ENCODE results near the gene GLI3.

GLI3 gene

GRCh38 chr7:42103020-42103419 is 134.0 kb downstream of the GLI3 start:
- H2AFZ ChIP-seq (ENCODE audit: low read depth, low read length), result no peak overlapping the region
- ATAC-seq (ENCODE audit: insufficient read depth, low read depth), result no peak
- H3K36me3 ChIP-seq (ENCODE audit: insufficient read depth, low read length), result peaks cover 8% of the 10 kb centered on the region; the same call in 1 of the 2 replicates
- TF ChIP-seq CTCF (IDR thresholded peaks at IDR 0.05; ENCODE audit: borderline replicate concordance, extremely low read depth, low read length, poor library complexity, severe bottlenecking) (no peak), EZH2 (IDR thresholded peaks at IDR 0.05; ENCODE audit: borderline replicate concordance, low read depth, low read length, severe bottlenecking) (no peak)
- no peaks in the 10 kb centered on the region for H3K9me3 ChIP-seq (ENCODE audit: insufficient read depth, low read length, severe bottlenecking)
- no peaks in the 10 kb centered on the region for H3K27me3 ChIP-seq (ENCODE audit: insufficient read depth, low read length, poor library complexity)
- no peak overlapping the region for H3K4me3 ChIP-seq (ENCODE audit: low read depth in 1 of 2, low read length in 2 of 2)
- H3K9ac ChIP-seq (ENCODE audit: low read depth, low read length), result no peak overlapping the region
- no peaks in the 10 kb centered on the region for H3K4me1 ChIP-seq (ENCODE audit: insufficient read depth, low read length)
- H3K4me2 ChIP-seq (ENCODE audit: insufficient read depth, low read length), result no peak overlapping the region
- H3K79me2 ChIP-seq (ENCODE audit: insufficient read depth, low read length), result no peaks in the 10 kb centered on the region
- no peak overlapping the region for H3K27ac ChIP-seq (ENCODE audit: low read length)
- DNase-seq, result no peak
- H4K20me1 ChIP-seq (ENCODE audit: insufficient read depth, low read length), result peaks cover 3% of the 10 kb centered on the region; the same call in 1 of the 2 replicates

GRCh38 chr7:42102301-42102700 is 134.7 kb downstream of the GLI3 start:
- H3K36me3 ChIP-seq (ENCODE audit: insufficient read depth, low read length), result peaks cover 8% of the 10 kb centered on the region; the same call in 1 of the 2 replicates
- no peak overlapping the region for H3K9ac ChIP-seq (ENCODE audit: low read depth, low read length)
- H3K79me2 ChIP-seq (ENCODE audit: insufficient read depth, low read length), result no peaks in the 10 kb centered on the region
- no peak for DNase-seq
- no peak overlapping the region for H2AFZ ChIP-seq (ENCODE audit: low read depth, low read length)
- no peak overlapping the region for H3K27ac ChIP-seq (ENCODE audit: low read length)
- no peaks in the 10 kb centered on the region for H3K9me3 ChIP-seq (ENCODE audit: insufficient read depth, low read length, severe bottlenecking)
- peaks cover 3% of the 10 kb centered on the region; the same call in 1 of the 2 replicates for H4K20me1 ChIP-seq (ENCODE audit: insufficient read depth, low read length)
- TF ChIP-seq EZH2 (IDR thresholded peaks at IDR 0.05; ENCODE audit: borderline replicate concordance, low read depth, low read length, severe bottlenecking) (no peak), CTCF (IDR thresholded peaks at IDR 0.05; ENCODE audit: borderline replicate concordance, extremely low read depth, low read length, poor library complexity, severe bottlenecking) (no peak)
- no peak for ATAC-seq (ENCODE audit: insufficient read depth, low read depth)
- H3K27me3 ChIP-seq (ENCODE audit: insufficient read depth, low read length, poor library complexity), result no peaks in the 10 kb centered on the region
- no peak overlapping the region for H3K4me3 ChIP-seq (ENCODE audit: low read depth in 1 of 2, low read length in 2 of 2)
- H3K4me2 ChIP-seq (ENCODE audit: insufficient read depth, low read length), result no peak overlapping the region
- H3K4me1 ChIP-seq (ENCODE audit: insufficient read depth, low read length), result no peaks in the 10 kb centered on the region

GRCh38 chr7:42100156-42100508 is 136.9 kb downstream of the GLI3 start:
- Histone ChIP-seq H3K9ac (ENCODE audit: low read depth, low read length) (no peak overlapping the region), H3K27me3 (ENCODE audit: insufficient read depth, low read length, poor library complexity) (no peaks in the 10 kb centered on the region), H3K9me3 (ENCODE audit: insufficient read depth, low read length, severe bottlenecking) (no peaks in the 10 kb centered on the region), H3K27ac (ENCODE audit: low read length) (no peak overlapping the region), H3K36me3 (ENCODE audit: insufficient read depth, low read length) (peaks cover 8% of the 10 kb centered on the region; the same call in 1 of the 2 replicates), H4K20me1 (ENCODE audit: insufficient read depth, low read length) (peaks cover 11% of the 10 kb centered on the region), H3K4me3 (ENCODE audit: low read depth in 1 of 2, low read length in 2 of 2) (no peak overlapping the region), H3K4me2 (ENCODE audit: insufficient read depth, low read length) (no peak overlapping the region), H2AFZ (ENCODE audit: low read depth, low read length) (no peak overlapping the region), H3K79me2 (ENCODE audit: insufficient read depth, low read length) (no peaks in the 10 kb centered on the region; the same call in 1 of the 2 replicates), H3K4me1 (ENCODE audit: insufficient read depth, low read length) (no peaks in the 10 kb centered on the region)
- DNase-seq (no peak), ATAC-seq (ENCODE audit: insufficient read depth, low read depth) (no peak)
- TF ChIP-seq EZH2 (IDR thresholded peaks at IDR 0.05; ENCODE audit: borderline replicate concordance, low read depth, low read length, severe bottlenecking) (no peak), CTCF (IDR thresholded peaks at IDR 0.05; ENCODE audit: borderline replicate concordance, extremely low read depth, low read length, poor library complexity, severe bottlenecking) (no peak)

Data from DND-41 (cell line).